ENCODE results near the gene BTN3A1.

The BTN3A1 gene

DNA sequence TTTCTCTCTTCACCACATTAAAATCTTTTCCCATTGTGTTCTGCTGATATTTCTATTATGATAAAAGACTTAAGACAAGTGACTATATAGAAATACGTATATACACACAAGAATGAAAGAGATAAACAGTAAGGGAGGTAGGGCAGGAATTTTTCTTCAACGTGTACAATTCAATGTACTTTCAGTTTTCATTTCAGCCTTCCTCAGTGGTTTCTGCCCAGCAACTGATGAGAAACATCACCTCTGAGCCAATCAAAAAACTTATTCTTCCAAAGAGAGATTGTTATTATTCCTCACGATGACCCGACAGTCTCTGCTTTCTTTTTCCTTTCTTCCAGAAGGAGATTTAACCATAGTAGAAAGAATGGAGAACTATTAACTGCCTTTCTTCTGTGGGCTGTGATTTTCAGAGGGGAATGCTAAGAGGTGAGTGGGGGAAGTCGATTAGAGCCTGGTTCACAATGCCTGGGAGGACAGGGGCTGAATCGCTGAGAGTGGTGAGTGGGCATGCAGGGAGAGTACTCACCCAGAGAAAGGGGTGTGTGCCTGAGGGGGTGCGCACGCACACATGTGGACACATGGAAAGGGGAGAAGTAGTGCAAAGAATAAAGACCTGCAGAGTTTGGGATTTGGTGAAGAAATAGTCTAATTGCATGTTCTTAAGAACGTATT lies at the start of gene BTN3A1:
BTN3A1 (plus strand) TSS at position 289 of the 672 bp plus-strand sequence. CDS start 3,289 bp downstream, outside the sequence.
- TF ChIP-seq GATA2 (IDR thresholded peaks at IDR 0.05; ENCODE audit: low read depth, low read length) (no peak), GATA3 (IDR thresholded peaks at IDR 0.05; ENCODE audit: low read depth, low read length) (no peak)

DNA sequence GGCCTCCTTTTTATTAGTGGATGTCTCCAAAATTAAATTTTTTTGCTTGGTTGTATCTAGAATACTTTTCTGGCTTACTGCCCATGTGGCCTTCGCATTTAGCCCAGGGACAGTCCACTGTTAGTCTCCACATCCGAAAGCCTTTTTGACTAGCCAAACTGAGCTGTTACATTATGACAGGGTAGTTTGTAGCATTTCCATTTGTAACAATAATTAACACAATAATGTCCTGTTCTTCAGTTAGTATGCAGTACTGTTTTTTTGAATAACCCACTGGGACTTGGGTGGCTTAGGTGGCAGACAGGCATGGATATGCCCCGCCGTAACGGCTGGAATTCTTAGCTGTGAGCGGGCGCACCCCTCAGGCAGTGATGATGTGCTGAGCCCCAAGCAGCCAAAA lies 49.8 kb upstream of the BTN3A1 start:
- TF ChIP-seq GATA3 (IDR thresholded peaks at IDR 0.05; ENCODE audit: low read depth, low read length) = no peak
- TF ChIP-seq GATA2 (IDR thresholded peaks at IDR 0.05; ENCODE audit: low read depth, low read length) = no peak

DNA sequence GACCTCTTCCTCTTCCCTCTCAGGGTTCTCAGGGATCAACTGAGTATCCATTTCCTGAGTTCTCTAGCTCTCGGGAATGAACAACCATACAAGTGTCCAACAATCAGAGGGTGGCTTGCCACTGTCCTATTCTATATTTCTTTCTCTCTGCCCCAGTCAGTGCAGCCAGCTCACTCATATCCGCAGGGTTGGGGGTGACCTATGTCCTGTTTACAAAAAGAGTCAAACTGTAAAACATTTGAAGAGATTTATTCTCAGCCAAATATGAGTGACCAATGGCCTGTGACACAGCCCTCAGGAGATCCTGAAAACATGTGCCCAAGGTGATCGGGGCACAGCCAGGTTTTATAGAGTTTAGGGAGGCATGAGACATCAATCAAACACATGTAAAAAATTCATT lies 47.9 kb upstream of the BTN3A1 start:
- no peak for TF ChIP-seq GATA2 (IDR thresholded peaks at IDR 0.05; ENCODE audit: low read depth, low read length)

DNA sequence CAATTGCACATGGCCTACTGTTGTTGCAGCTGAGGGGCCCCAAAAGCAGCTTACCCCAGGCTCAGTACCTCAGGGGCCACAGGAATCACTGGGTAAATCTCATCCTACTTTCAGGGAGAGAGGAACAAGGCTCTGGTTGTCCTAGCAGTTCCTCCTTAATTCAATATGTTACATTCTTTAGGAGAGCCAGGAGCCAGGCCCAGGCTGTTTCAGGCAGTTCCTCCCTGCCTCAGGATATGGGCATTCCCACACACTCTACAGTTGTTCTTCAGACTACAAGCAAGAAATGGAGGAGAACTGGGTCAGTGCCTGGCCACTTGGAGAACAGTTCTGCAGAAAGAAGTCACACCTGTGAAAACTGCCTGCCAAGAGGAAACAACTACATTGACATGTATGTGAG lies 46.7 kb upstream of the BTN3A1 start:
- TF ChIP-seq GATA2 (IDR thresholded peaks at IDR 0.05; ENCODE audit: low read depth, low read length) (no peak), GATA3 (IDR thresholded peaks at IDR 0.05; ENCODE audit: low read depth, low read length) (no peak)

DNA sequence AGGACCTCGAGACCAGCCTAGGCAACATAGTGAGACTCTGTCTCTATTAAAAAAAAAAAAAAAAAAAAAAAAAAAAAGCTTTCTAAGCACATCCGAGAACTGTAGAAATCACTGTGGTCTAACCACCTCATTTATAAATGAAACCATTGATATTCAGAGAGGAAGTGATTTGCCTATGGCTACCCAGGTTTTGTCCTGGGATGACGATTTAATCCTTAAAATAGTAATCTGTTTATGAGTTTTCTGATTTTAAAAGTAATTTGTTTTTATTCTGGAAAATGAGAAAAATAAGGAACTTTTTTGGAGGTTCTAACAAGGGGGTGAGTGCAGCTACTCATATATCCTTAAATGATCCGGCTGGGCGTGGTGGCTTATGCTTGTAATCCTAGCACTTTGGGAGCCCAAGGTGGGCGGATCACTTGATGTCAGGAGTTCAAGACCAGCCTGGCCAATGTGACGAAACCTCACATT lies 43.5 kb upstream of the BTN3A1 start:
- TF ChIP-seq GATA3 (IDR thresholded peaks at IDR 0.05; ENCODE audit: low read depth, low read length) (no peak), GATA2 (IDR thresholded peaks at IDR 0.05; ENCODE audit: low read depth, low read length) (no peak)

DNA sequence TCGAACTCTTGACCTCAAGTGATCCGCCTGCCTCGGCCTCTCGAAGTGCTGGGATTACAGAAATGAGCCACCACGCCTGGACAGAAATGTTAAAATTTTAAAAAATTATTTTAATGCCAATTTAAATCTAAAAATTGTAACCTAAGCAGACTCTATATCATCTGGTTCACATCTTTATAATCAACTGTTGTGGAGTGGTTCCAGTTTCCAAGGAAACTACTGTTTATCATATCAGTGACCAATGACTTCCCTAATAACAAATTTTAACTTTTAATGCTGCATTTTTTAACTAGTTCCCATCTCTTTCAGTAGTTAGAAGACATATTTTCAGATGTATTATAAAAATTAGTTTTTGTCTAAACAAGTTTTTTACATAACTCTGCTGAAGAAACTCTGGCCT lies 42.3 kb upstream of the BTN3A1 start:
- TF ChIP-seq GATA3 (IDR thresholded peaks at IDR 0.05; ENCODE audit: low read depth, low read length) = no peak

DNA sequence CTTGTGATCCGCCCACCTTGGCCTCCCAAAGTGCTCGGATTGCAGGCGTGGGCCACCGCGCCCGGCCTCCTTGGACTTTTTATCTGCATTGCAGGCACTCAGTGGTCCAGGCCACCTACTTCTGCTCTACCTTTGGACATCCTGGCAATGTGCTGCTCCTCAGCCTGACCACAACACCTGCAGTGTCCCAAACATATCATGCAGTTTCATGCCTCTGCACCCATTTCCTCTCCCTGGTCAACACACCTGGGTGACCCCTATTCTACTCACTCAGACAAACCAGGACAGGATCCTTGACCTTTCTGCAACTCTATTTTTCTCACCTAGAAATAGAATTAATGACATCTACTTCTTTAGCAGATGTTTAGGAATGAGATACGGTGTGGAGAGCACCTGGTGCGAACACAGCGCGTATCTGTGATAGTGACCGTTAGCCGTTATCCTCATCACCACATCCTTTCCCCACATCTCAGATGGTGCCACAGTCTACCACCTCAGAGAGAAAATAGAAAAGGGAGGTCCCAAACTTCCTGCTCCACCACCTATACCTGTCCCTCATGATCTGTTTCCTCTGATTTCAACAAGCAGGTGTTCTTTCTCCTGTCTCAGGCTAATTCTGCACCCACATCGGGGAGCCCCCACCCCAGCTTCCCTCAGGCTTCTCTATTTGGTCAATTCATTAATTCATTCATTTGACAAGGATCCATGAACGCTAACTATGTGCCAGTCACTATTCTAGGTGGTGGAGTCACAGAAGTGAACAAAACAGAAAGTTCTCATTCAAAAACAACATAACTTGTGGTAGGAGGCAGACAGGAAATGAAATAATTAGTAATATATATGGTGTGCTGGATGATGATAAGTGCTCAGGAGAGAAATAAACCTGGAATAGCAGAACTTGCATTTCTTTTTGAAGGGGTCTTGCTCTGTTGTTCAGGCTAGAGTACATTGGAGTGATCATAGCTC lies 41.3 kb upstream of the BTN3A1 start:
- TF ChIP-seq GATA2 (IDR thresholded peaks at IDR 0.05; ENCODE audit: low read depth, low read length) = no peak
- TF ChIP-seq GATA3 (IDR thresholded peaks at IDR 0.05; ENCODE audit: low read depth, low read length) = no peak

DNA sequence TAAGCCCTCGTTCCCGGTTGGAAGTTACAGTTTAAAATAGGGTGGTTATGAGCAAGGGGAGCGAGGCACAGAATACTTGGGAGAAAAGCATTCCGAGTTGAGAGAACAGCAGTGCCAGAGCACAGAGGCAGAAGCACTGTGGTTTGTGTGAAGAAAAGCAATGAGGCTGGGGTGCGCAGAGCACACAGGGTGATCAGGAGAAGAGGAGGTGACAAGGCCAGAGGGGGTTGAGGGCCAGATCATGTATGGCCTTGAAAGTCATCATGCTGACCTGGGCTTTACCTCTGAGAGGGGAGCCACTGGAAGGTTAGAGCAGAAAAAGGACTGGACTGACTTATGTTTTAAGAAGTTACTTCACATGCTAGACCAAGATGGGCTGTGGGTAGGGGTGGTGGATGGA lies 40.5 kb upstream of the BTN3A1 start:
- TF ChIP-seq GATA3 (IDR thresholded peaks at IDR 0.05; ENCODE audit: low read depth, low read length) (no peak), GATA2 (IDR thresholded peaks at IDR 0.05; ENCODE audit: low read depth, low read length) (no peak)

DNA sequence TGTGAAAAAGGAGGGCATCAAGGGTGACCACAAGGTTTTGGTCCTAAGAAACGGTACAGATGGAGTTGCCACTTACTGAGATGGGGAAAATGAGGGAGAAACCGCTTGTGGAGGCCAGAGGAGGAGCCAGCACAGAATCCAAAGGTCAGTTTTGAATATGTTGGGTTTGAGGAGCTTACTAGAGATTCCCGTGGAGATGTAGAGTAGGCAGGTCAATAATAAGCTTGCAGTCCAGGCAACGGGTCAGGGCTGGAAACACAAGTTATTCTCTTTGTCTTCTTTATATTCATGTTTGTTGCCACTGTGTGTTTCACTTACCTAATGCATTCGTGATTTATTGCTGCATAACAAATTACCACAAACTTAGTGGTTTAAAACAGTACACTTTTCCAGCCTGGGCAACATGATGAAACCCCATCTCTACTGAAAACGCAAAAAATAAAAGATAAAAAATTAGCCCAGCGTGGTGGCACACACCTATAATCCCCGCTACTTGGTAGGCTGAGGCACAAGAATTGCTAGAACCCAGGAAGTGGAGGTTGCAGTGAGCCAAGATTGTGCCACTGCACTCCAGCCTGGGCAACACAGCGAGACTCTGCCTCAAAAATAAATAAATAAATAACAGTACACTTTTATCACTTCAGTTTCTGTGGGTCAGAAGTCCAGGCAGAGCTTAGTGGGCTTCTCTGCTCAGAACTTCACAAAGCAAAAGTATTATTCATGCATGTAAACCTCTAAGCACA lies 39.8 kb upstream of the BTN3A1 start:
- TF ChIP-seq GATA3 (IDR thresholded peaks at IDR 0.05; ENCODE audit: low read depth, low read length) (no peak), GATA2 (IDR thresholded peaks at IDR 0.05; ENCODE audit: low read depth, low read length) (no peak)

DNA sequence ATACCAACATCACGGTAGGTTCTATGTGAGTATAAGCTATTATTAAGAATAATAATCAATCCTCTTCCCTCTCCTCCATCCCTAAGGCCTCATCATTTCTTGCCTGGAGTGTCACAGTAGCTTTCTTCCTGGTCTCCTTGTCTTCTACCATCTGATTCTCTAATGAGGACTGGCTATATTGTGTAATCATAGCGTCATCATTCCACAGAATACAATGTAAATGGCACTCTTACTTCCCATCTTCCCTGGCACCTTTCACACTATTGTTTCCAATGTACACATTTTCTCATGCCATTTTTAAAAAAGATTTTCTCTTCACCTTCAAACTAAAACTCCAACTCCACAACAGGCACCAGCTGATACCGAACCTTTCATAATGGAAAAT lies 39.2 kb upstream of the BTN3A1 start:
- TF ChIP-seq GATA2 (IDR thresholded peaks at IDR 0.05; ENCODE audit: low read depth, low read length) (no peak), GATA3 (IDR thresholded peaks at IDR 0.05; ENCODE audit: low read depth, low read length) (no peak)

DNA sequence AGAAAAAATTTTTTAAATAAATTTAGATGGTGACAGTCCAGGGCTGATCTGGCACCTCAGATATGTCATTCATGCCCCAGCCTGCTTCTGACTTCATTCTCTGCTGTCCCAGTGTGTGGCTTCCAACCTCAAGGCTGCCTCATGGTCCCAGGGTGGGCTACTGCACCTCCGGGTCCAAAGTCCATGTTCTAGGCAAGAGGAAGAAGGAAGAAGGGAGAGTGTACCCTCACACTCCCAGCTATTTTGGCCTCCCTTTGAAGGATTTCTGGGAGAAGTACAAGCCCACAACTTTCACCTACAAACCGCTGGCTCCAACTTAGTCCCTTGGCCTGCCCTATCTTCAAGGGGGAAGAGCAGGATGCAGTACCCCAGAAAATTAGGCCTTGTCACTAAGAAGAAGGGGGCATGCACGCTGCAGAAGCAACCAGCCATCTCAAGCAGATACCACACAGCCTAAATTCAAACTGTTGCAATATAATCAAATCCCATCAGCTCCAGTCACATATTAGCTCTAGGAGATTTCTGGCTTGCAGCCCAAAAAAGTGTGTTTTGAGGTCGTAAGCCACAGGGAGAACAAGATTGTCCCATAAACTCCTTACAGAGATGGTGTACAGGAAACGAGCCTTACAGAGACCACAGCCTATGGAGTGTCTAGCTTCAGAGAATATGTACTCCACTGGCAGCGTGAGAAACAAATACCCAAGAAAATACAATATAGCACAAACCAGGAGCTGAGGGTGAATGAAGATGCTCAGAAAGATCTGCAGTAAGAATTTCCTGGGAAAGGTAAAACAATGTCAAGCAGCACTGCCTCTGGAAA lies 38.0 kb upstream of the BTN3A1 start:
- TF ChIP-seq GATA3 (IDR thresholded peaks at IDR 0.05; ENCODE audit: low read depth, low read length) (no peak), GATA2 (IDR thresholded peaks at IDR 0.05; ENCODE audit: low read depth, low read length) (no peak)

DNA sequence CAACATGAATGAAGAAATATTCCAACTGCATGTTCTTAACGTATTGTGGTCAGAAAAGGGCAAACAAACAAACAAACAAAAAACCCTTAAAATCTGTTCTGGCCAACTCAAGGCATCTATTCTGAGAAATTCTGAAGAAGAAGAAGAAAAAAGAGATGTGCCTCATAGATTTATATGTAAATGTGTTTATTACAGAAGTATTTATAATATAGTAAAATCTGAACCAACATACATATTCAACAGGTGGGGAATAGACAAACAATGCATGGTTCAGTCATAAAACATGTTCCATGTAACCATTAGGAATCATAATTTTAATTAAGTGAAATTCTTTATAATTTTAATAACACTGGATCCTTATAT lies 36.5 kb upstream of the BTN3A1 start:
- TF ChIP-seq GATA2 (IDR thresholded peaks at IDR 0.05; ENCODE audit: low read depth, low read length) (no peak), GATA3 (IDR thresholded peaks at IDR 0.05; ENCODE audit: low read depth, low read length) (no peak)

DNA sequence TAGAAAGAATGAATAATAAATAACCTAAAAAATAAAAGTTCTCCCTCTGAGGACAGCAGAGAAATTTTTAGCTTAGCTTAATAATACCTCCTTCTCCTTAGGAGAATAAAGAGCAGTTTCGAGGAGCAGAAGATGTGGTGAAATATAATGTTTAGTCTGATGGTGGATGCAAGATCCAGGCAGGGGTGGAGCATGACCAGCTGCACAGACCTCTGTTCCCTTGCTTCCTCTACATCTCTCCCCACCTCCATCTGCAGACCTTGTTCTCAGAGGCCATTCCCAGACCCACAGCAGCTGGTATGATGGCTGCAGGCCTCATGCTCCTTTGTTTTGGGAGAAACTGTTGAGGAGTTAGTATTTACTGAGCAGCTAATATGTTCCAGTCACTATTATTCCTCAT lies 35.6 kb upstream of the BTN3A1 start:
- TF ChIP-seq GATA2 (IDR thresholded peaks at IDR 0.05; ENCODE audit: low read depth, low read length) (no peak), GATA3 (IDR thresholded peaks at IDR 0.05; ENCODE audit: low read depth, low read length) (no peak)

DNA sequence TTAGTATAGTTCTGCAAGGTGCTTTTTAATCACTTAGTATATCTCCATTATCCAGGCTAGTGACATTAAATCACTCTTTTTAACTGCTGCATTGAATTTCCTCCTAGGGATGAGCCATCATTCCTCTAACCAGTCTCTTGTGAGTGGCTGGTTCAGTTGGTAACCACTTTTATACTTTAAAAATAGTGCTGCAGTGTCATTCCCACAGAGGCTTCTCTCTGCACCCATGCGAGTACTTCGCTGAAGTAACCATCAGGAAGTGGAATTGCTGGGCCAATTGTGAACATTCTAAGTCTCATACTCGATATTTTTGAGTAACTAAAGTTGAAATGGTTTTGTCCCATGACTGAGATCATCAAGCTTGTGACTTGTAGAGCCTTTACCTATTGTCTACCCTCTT lies 35.0 kb upstream of the BTN3A1 start:
- no peak for TF ChIP-seq GATA3 (IDR thresholded peaks at IDR 0.05; ENCODE audit: low read depth, low read length)
- TF ChIP-seq GATA2 (IDR thresholded peaks at IDR 0.05; ENCODE audit: low read depth, low read length) = no peak
